Bone marrow (tissue), 2 donors: ENCODE measurements around the gene IL2RA.
"Not testable (repeated sequence)": the region's sequence is repeated elsewhere in the genome, so short reads cannot be mapped to it uniquely, and the experiment has no call there.

Experiments used
- DNase-seq, 2 donors: peaks; one replicate each; lab custom pipeline; 2025; lab: John Stamatoyannopoulos, UW

The IL2RA gene

DNA sequence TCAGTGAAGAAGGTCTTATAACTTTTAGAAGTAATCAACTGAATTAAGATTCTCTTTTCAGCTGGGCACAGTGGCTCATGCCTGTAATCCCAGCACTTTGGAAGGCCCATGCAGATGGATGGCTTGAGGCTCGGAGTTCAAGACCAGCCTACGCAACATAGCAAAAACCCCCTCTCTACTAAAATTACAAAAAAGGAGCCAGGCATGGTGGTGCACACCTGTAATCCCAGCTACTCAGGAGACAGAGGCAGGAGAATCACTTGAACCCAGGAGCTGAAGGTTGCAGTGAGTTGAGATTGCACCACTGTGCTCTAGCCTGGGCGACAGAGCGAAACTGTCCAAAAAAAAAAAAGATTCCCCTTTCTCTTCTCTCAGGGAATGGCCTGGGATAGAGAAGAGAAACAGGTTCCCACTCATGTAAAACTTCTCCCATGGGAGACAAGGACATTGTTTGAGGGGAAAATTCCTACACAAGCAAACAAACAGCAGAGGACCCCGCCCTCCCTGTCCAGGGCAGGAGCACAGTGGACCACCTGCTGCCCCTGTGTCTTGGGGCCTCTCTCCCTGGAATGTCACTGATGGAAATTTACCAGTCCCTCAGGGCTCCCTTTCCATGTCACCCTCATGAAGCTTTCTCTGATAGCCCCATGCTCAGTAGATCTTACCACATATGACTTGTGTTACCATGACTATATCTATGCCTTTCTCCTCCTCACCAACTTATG is 5.6 kb downstream of the IL2RA start:
- DNase-seq = no peak

DNA sequence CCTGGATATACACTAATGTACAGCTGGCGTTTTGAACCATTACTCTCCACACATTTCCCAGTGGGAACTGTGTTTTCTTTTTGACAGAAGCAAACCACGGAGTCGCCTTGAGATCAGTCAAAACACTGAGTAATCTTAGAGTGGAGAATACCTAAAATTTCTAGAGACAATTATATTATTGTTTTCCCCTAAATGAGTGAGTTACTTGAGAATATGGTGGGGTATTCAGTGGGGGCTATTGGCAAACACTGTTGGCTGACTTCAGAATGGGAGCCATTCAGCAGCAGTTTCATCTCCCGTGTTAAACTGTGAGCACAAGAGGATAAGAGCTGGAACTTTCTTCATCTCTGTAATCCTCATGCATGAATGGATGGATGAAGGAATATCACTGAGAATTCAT is 6.2 kb downstream of the IL2RA start:
- no peak for DNase-seq

DNA sequence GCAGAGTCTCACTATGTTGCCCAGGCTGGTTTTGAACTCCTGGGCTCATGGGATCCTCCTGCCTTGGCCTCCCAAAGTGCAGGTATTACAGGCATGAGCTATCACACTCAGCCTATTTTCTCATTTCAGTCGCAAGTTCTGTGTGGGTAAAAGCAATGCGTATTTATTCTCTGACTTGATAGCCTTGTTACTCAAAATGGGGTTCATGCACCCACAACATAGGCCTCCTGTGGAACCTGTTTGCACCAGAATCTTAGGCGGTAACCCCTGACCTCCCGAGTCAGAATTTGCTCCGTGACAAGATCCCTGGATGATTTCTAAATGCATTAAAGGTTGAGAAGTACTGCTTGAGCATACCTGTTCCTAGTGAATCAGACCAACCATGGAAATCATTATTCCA is 7.3 kb downstream of the IL2RA start:
- DNase-seq = no peak

DNA sequence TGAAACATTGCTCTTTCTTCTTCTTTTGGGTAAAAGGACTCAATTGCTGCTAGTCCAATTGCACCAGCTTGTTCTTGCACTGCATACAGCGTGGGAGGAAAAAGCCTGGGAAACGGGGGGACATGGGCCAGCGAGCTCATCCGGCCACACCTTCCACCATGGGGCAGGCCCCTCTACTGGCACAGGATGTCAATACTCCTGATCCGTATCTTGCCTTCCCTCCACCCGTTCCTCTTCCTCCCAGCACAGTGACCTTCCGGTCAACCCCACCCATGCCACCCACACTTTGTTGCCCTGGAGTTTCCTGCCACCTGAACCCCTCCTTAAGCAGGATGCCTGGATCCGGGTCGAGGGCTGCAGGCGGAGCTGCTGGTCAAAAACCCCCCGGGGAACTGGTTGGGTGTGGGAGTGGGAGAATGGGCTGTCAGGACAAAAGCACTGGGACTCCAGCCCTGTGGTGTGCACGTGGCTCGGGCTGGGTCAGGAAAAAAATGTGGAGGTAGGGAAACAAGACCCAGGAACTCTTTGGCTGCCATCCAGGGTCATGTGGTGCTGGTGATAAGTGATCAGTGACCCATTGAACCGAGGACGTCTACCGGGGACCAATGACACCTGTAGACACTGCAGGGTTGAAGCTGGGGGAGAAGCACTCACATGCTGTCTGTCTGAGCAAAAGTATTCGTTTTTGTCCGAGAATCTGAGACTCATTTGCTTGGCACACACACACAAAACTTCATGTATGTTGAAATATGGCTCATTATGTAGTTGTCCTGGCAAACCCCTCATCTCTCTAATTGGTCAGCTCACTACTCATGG is 8.1 kb downstream of the IL2RA start:
- DNase-seq = no peak

DNA sequence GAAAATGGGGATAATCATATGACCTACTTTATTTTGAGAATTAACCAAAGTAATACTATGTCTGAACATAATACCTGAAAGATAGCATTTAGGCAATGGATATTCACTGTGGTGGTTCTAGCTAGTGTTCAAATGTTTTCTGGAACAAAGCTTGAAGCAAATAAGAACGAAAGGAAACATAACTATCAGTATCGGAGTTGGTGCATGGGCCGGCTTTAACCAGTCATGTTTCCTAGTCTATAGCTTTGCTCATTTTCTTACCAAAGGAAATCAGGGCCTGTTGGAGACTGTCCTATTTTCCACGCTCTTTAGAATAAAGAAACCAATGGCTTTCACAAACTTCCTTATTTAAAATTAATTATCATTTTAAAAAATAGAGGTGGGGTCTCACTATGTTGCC is 8.9 kb downstream of the IL2RA start:
- DNase-seq = no peak

DNA sequence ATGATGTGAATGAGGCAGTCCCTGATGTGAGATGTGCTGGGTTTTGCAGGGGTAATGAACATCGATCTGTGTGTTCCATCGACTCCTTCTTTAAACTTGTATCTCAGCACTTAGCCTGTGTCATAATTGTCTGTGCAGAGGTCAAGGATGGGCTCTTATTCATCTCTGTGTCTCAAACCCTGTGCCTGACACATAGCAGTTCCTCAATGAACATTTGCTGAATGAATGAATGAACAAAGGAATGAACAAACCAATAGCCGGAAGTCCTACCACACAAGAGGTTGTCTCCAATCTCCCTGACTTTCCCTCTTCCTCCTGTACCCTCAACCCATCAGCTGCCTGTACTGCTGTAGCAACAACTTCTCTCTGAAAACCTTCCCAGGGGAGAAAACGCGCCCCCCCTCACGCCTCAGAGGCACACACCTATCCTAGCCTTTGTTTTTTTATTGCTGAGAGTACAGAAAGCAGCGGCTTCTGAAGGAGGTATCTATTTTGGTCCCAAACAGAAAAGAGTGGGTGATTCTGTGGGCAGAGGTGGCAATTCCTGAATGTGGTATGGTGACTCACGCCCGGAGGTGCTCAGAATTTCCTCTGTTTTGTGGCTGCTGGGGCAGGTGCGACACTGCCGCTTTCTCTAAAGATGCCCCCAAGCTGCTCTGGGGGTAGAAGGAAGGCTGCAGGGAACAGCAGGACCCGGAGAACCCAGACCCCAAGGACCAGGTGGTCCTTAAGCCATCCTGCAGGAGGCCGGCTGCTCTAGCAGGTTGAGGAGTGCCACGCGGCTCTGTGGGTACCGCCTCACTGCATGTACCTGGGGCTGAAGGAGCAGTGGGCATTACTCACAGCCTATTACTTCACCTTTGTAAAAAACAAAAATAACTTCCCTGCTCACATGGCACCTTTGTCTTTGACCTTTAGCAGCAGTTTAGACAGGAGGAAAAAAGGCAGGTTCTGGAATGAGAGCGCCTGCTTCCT is 9.6 kb downstream of the IL2RA start:
- DNase-seq = peak in 1 of 2 donors; percentile 61

DNA sequence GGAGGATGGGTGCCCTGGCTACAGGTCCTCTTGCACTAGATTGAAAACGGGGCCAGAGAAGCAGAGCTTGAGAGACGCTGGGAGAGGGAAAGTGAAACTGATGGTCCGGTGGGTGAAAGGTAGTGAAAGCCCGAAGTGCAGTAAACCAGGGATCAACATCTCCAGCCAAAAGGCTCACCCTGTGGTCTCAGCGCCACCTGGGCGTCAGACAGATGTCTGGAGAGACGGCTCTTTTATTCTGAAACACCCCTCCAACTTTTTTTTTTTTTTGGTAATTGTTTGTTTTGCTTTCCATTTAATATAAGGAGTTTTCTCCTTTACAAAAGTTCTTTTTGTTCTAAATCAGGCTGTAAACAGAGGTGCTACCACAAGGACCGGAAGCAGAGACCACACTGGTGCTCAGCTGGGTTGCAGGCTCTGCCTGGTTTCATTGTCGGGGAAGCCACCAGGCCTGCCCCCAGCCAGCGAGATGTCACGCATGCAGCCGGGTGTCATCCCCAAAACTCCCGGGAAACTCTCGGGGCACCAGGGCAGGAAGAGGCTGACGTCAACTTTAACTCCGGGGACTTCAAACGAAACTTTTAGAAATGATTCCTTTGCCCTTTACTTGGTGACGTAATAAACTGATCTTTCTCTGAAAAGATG is 11.2 kb downstream of the IL2RA start:
- peak; percentile 42 to 88 for DNase-seq

DNA sequence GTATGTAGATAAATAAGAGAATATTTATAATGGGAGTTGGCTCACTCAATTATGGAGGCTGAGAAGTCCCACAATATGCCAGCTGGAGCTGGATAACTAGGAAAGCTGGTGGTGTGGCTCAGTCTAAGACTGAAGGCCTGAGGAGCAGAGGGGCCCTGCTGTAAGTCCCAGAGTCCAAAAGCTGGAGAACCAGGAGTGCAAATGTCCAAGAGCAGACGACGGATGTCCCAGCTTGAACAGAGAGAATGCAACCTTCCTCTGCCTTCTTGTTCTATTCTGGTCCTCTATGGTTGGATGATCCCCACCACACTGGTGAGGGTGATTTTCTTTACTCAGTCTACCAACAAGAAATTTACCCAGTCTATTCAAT is 13.2 kb downstream of the IL2RA start:
- no peak for DNase-seq

DNA sequence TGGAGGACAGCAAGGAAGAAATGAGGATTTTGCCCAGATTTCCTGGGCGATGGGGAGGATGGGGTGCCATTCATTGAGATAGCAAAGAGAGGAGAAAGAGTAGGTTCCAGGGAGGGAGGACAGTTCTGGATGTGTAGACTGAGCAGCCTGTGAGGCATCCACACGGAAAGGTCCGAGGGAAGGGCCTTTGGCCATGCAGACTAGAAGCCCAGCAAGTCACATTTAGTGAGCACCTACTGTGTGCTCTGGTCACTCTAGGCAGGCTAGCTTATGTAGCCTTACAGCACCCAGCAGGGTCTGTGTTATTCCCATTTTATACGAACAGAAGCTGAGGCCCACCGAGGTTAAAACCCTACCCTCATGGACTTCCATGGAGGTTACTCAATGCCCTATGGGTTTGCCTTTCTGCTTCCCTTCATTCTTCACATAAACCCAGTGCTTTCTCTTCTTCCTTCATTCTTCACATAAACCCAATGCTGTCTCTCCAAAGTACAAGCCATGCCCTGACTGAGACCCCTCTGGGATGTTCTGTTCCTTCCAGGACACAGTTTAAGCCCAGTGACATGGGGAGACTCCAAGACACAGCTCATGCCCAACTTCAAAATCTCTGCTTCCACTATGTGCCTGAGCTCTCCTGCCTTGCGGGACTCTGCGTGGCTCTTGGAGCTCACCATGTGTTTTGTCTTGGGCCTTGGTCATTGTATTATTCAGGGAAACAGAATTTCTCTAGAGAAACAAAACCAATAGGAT is 13.7 kb downstream of the IL2RA start:
- no peak for DNase-seq

DNA sequence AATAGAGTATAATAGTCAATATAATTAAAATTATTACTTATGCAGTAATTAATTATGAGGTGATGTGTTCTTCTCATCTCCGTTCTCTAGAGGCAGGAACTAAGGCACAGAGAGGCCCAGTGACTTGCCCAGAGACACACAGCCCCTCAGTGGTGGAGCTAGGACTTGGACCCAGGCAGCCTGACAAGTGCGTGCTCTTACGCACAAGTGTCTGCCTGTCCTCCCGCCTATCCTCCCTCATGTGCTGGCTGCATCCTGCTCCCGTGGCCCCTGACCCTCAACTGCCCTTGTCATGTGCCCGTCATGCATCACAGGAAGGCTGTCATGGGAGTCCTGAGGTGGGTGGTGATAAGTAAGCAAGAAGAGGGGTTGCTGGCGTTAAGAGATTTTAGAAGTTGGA is 14.3 kb downstream of the IL2RA start:
- DNase-seq = no peak

DNA sequence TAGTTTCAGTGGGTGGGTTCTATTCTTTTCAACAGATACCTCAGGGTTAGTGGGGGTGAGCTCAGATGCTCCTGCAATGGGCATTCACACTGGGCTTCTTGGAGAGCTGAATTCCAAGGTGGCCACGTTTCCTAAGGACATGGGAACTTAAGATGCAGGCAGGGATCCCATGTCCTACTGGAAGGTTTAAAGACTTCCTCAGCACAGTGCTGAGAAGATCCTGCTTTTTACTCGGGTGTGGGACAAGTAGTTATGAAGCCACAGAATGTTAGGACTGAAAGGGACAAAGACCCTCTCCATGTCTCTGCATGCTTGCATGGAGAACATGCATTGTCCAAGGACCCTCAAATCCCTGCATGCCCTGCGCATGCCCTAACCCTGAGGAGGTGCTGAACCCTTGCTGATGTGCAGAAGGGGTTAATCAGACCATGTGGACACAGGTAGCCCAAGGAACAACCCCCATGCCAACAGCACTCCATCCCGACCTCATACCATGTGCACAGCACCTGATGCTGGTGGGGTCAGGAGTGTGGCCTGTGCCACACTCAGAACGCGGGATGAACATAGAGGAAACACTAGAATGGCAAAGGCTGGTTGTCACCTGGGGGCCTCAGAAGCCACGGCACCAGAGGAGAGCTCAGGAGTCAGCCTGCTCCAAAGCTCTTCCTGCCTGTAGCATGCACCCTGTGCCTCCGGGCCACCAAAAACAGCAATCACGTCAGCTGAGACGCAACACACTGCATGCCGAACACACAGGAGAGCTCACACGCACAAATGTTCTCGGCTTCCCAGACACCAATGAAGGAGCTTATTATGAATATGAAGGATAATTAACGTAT is 15.2 kb downstream of the IL2RA start:
- DNase-seq = no peak

DNA sequence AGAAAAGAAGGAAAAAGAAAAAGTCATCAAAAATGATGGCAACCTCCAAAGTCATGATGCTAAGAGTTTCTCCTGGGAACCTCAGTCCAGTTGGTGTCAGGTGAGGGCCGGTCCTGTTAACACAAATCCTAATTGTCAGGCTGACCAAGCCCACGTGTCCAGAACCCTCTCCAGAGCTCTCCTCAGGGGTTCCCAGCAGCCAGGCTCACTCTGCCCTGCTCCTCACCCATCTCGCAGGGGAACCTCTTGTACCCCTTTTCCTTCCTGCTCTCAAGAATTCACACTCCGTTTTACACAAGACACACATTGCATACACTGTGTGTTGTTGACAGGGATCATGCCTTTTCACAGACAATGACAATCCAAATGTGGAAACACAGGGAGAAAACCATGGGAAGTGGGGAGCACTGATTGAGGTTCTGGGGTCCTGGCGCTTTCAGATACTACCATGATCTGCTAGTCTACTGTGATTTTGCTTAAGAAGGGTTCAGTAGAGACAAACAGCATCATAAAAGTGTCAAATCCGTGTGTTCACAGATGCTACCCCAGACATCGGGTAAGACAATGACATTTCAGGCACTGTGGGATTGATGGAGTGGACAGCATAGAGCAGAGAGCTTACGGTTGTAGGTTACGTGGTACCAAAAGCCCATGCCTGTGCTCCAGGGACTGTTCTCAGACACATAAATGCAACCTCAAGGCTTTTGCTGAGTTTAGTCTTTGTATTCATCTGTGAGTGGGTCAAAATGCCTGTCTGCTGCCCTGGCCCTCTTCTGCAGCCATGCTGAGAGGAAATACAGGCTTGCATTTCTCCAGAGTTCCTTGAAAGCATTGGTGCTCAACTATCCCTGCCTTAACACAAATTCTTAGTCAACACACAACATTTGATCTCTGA is 16.0 kb downstream of the IL2RA start:
- no peak for DNase-seq

DNA sequence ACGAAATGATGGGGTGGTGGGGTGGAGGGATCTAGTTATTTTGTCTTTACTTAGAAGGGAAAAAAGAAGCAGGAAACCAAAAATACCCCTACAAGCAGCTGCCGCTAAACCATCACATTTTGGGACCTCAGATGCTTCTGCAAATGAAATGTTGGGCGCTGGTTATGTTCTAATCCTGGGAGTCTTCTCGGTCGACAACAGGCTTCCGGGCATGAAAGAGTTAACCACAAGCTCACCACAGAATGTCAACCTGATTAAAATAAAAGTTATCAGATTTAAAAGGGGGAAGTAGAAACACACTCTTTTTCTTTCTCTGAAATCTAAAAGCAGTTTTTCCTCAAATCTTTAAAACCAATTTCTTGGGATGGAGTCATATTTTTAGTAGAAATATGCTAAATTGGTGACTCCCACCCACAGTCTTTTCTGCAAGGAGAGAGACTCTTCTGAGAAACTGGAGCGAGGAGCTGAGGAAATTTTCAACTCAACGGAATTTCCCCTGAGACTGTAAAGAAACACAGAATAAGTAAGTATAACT is 16.8 kb downstream of the IL2RA start:
- peak in 1 of 2 donors; percentile 81 for DNase-seq

DNA sequence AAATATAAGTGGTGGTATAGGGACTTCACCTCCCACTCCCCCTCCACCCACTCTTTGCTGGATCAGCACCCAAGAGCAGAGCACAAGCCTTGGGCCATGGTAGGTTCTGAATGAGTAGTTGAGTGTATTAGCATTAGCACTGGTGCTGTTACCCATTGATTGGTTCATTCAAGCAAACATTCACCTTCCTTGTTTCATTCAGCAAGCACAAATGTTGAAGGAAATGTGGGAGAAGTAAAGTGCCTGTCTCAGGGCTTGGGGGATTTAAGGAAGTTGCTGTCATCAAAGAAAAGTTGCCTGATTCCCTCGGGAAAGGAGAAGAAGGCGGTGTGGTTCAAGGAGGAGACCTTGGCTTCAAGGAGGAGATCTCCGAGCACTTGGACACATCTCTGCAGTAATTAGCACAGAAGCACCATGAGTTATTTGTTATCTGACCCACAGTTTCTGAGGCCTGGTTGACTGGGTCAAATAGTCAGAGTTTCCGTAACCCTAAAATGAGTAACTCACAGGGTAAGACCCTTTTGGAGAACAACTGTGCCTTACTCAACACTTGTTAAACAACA is 17.3 kb downstream of the IL2RA start:
- no peak for DNase-seq

DNA sequence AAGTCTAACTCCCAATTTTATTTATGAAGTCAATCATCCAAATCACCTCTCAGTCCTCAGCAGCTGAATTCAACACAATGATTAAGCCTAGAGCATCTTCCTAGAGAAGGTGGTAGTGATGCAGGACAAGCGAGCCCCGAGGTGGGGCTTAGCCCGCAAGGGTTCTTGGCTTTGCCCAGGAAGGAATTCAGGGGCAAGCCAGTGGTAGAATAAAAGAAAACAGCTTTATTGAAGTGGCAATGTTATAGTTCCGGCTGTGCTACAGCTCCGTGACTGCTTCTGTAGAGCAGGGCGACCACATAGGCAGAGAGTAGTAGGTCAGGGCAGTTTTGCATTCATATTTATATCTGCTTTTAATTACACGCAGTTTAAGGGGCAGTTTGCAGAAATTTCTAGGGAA is 18.1 kb downstream of the IL2RA start:
- DNase-seq = no peak

DNA sequence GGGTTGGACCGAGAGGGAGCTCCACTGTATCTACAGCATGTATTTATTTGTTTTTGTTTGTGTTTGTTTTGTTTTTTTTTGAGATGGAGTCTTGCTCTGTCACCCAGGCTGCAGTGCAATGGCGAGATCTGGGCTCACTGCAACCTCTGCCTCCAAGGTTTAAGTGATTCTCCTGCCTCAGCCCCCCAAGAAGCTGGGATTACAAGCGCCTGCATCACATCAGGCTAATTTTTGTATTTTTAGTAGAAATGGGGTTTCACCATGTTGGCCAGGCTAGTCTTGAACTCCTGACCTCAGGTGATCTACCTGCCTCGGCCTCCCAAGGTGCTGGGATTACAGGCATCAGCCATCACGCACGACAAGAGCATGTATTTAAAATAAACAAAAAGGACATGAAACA is 18.8 kb downstream of the IL2RA start:
- DNase-seq = not testable (repeated sequence)

DNA sequence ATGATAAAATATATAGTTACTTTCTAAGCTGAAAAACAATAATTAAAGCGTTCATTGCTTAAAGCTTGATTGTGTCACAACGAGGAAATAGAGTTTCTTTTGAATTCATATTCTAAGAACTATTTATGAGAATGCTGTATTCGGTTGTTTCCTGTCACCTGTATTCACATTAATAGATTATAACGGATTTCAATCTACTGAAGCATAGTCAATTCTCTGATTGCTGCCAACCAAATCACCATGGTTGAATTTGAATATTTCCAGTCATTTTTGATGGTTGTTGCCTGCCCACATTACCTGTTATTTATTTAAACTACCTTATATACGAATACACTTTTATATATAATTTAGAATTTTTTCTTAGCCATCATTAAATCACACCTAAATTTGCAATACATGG is 22.0 kb downstream of the IL2RA start:
- DNase-seq = no peak

DNA sequence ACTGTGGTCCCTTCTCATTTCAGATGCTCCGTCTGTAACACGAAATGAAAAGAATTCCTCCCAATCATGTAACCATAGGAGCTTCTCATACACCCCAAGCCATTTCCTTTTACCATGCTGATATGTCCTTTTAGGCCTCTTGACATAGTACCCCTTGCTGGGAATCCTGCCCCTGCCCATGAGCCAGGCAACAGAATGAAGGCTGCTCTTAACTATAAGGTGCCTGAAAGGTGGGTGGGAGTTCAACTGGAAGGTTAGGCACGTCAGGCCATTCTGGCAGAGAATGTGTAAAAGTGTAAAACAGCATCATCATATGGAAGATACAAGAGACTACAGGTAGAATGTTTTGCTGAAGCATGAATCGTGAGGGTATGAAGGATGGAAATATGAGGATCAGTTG is 22.5 kb downstream of the IL2RA start:
- no peak for DNase-seq
